H1 (cell line): ENCODE data around the gene MSH5. TPM values are rescaled to one million over a fixed set of nuclear protein-coding genes. Genes with fewer than 3 reads are reported as not detected.

Experiments used
- ASH2L ChIP-seq: fragments of 200-600, 300-600 bp; sonication (generic); IDR thresholded peaks from one replicate; pipeline ENCODE4 v1.7.1; 2017; ENCODE audit warnings: low read length
- BACH1 ChIP-seq: IDR thresholded peaks from 2 replicates; pipeline ENCODE4 v1.6.1; 2012; ENCODE audit warnings: low read length, improper control_type of control experiment
- BRCA1 ChIP-seq: IDR thresholded peaks from 2 replicates; pipeline ENCODE4 v1.6.1; 2012; ENCODE audit warnings: low read depth, low read length, improper control_type of control experiment
- CBX5 ChIP-seq: fragments of 300-800, 300-1000 bp; sonication (generic); IDR thresholded peaks from 2 replicates; pipeline ENCODE4 v1.7.1; 2016; ENCODE audit warnings: antibody characterized with exemption, low read length, low read depth
- CHD1 ChIP-seq: IDR thresholded peaks from 2 replicates; pipeline ENCODE4 v1.6.1; 2012; ENCODE audit warnings: low read depth, low read length, improper control_type of control experiment
- FOSL1 ChIP-seq: IDR thresholded peaks from 2 replicates; pipeline ENCODE4 v1.6.1; 2011; ENCODE audit warnings: mild to moderate bottlenecking, low read depth, low read length, moderate library complexity; ENCODE audit not compliant: insufficient read depth
- GTF2F1 ChIP-seq: IDR thresholded peaks from 2 replicates; pipeline ENCODE4 v1.6.1; 2012; ENCODE audit warnings: low read depth, low read length, improper control_type of control experiment, borderline replicate concordance
- KDM5A ChIP-seq: fragments of 200-600 bp; IDR thresholded peaks from 2 replicates; pipeline ENCODE4 v1.7.1; 2012; ENCODE audit warnings: mild to moderate bottlenecking, low read length, inconsistent platforms, mixed read lengths
- MAFK ChIP-seq: IDR thresholded peaks from 2 replicates; pipeline ENCODE4 v1.6.1; 2012; ENCODE audit warnings: low read depth, mild to moderate bottlenecking, improper control_type of control experiment, low read length
- NRF1 ChIP-seq: IDR thresholded peaks from 2 replicates; pipeline ENCODE4 v1.6.1; 2011; ENCODE audit warnings: mild to moderate bottlenecking, low read depth, low read length, improper control_type of control experiment
- PHF8 ChIP-seq: fragments of 200-600 bp; sonication (generic); conservative IDR thresholded peaks from 2 replicates; pipeline ENCODE4 v1.7.1; 2012; ENCODE audit warnings: low read depth, mild to moderate bottlenecking, inconsistent platforms, low read length, moderate library complexity
- POLR2AphosphoS5 ChIP-seq: IDR thresholded peaks from 2 replicates; pipeline ENCODE4 v1.6.1; 2011; ENCODE audit warnings: low read depth, low read length
- RNF2 ChIP-seq: fragments of 200-900, 300-1000 bp; sonication (generic); IDR thresholded peaks from 2 replicates; pipeline ENCODE4 v1.7.1; 2016; ENCODE audit warnings: borderline replicate concordance, low read depth, mild to moderate bottlenecking, antibody characterized with exemption, low read length; ENCODE audit not compliant: poor library complexity, severe bottlenecking; ENCODE audit errors: missing control alignments
- SIX5 ChIP-seq: IDR thresholded peaks from 2 replicates; pipeline ENCODE4 v1.6.1; 2011; ENCODE audit warnings: mild to moderate bottlenecking, low read depth, low read length
- SRF ChIP-seq: IDR thresholded peaks from 2 replicates; pipeline ENCODE4 v1.6.1; 2011; ENCODE audit warnings: mild to moderate bottlenecking, low read depth, low read length, moderate library complexity
- TAF7 ChIP-seq: optimal IDR thresholded peaks from 2 replicates; pipeline ENCODE3; 2011; ENCODE audit warnings: low read depth, mild to moderate bottlenecking, inconsistent platforms, low read length, moderate library complexity, borderline replicate concordance
- TCF12 ChIP-seq: IDR thresholded peaks from 2 replicates; pipeline ENCODE4 v1.6.1; 2011; ENCODE audit warnings: low read depth, mild to moderate bottlenecking, low read length
- polyA plus RNA-seq, 7 experiments: library from polyadenylated mRNA; depleted of rRNA in 3 of 7; stranded (reverse) in 5 of 7; unstranded in 2 of 7; fragments of >200 nt in 5 of 7; fragments of 200-250 nt in 2 of 7; gene quantifications; 1 replicate in 5 of 7; 2 replicates in 1 of 7; 4 replicates in 1 of 7; pipeline versions ENCODE4 v1.2.1 to v1.2.3, GENCODE V29; 2011 to 2013; ENCODE audit warnings: missing spikeins in 2 of 7, mixed read lengths in 2 of 7
- total RNA-seq: library from RNA; stranded (reverse); fragmentation: NEBNext Ultra II Directional; extraction: Animal tissue kit (Norgen Biotek cat#: 25700); gene quantifications from 2 replicates; pipeline ENCODE4 v1.2.1, GENCODE V29; 2021
- TF ChIP-seq, protein P1 (sequence below), 3 experiments: IDR thresholded peaks; 1 replicate in 2 of 3; 2 replicates in 1 of 3; pipeline versions ENCODE4 v1.5.1 to v1.6.1; 2011; ENCODE audit warnings: low read length in 3 of 3, mild to moderate bottlenecking in 3 of 3, inconsistent platforms in 2 of 3, low read depth in 1 of 3, moderate library complexity in 1 of 3; ENCODE audit not compliant: insufficient read depth in 1 of 3; ENCODE audit errors: control extremely low read depth in 1 of 3
- TF ChIP-seq, protein P2 (sequence below): IDR thresholded peaks from 2 replicates; pipeline ENCODE4 v1.6.1; 2011; ENCODE audit warnings: low read depth, mild to moderate bottlenecking, low read length; ENCODE audit not compliant: insufficient read depth
- TF ChIP-seq, protein P3 (sequence below): IDR thresholded peaks from 2 replicates; pipeline ENCODE4 v1.6.1; 2011; ENCODE audit warnings: low read length, improper control_type of control experiment

Gene MSH5
- total and polyA plus RNA-seq, 2 of the 8 experiments (the other 6 are each of a cell fraction or from before 2014, with no cell fraction given), result 25.3 to 26.5 TPM

DNA sequence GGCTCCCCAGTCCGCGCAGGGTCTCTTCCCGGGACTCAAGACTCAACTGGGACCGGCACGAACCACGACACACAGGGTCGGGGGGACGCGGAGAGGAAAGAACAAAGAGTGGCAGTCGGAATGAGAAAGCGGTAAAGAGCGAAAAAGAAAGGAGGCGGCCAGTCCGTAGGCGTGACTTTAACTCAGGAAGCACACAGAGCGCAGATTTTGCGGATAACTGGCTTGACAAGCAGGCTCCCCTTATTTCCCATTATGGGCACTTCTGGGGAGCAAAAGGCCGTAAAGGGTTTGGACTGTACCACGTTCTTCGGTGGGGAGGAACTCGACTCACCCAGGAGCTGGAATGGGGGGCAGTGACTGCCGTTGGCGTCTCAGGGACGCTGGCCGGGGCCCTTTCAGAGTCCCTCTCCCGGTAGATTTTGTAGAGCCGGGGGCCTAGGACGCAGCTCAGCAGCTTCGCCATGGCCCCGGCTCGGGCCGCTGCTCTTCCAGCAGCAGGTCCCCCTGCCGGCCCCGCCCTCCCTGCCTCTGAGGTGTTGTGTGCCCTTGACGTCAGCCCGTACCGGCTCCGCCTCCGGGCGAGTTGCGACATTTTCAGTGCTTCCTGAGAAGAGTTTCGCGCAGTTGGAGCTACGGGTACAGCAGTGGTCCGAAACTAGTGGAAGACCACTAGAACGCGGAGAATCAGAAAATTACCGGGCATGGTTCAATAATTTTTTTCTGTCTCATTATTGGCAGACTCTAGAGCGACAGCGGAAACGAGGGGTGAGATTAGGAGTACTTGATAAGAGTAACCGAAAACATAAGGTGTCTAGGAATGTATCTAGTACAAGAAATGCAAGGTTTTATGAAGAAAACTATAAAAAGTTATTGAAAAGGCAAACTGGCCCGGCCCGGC lies 36.7 kb upstream of the MSH5 start, which contains the start of gene ABHD16A (continued):
- TF ChIP-seq, protein P1, sequence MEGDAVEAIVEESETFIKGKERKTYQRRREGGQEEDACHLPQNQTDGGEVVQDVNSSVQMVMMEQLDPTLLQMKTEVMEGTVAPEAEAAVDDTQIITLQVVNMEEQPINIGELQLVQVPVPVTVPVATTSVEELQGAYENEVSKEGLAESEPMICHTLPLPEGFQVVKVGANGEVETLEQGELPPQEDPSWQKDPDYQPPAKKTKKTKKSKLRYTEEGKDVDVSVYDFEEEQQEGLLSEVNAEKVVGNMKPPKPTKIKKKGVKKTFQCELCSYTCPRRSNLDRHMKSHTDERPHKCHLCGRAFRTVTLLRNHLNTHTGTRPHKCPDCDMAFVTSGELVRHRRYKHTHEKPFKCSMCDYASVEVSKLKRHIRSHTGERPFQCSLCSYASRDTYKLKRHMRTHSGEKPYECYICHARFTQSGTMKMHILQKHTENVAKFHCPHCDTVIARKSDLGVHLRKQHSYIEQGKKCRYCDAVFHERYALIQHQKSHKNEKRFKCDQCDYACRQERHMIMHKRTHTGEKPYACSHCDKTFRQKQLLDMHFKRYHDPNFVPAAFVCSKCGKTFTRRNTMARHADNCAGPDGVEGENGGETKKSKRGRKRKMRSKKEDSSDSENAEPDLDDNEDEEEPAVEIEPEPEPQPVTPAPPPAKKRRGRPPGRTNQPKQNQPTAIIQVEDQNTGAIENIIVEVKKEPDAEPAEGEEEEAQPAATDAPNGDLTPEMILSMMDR (IDR thresholded peaks at IDR 0.05; ENCODE audit: control extremely low read depth in 1 of 3, insufficient read depth in 1 of 3, low read depth in 1 of 3, low read length in 3 of 3), result no peak
- no peak for TF ChIP-seq MAFK
- no peak for TF ChIP-seq POLR2AphosphoS5
- no peak for TF ChIP-seq BRCA1
- TF ChIP-seq KDM5A, result 0 out of 2 replicates have a peak, but pooled peaks have one; percentile 19
- TF ChIP-seq GTF2F1, result no peak
- TF ChIP-seq, protein P2, sequence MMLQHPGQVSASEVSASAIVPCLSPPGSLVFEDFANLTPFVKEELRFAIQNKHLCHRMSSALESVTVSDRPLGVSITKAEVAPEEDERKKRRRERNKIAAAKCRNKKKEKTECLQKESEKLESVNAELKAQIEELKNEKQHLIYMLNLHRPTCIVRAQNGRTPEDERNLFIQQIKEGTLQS, result no peak
- peak; percentile 96 for TF ChIP-seq PHF8
- peak; percentile 27; the same call in 1 of the 2 replicates for TF ChIP-seq SIX5
- TF ChIP-seq RNF2, result no peak
- peak; percentile 92 for TF ChIP-seq CHD1
- TF ChIP-seq CBX5, result no peak
- no peak for TF ChIP-seq TCF12
- no peak for TF ChIP-seq TAF7
- TF ChIP-seq SRF, result no peak
- TF ChIP-seq FOSL1, result no peak
- TF ChIP-seq, protein P3, sequence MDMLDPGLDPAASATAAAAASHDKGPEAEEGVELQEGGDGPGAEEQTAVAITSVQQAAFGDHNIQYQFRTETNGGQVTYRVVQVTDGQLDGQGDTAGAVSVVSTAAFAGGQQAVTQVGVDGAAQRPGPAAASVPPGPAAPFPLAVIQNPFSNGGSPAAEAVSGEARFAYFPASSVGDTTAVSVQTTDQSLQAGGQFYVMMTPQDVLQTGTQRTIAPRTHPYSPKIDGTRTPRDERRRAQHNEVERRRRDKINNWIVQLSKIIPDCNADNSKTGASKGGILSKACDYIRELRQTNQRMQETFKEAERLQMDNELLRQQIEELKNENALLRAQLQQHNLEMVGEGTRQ, result no peak
- no peak for TF ChIP-seq NRF1
- TF ChIP-seq ASH2L, result peak; percentile 58
- TF ChIP-seq BACH1, result no peak
